SH-SY5Y (cell line): ENCODE measurements around the gene ATP6V1G3.

Experiments
- GATA2 ChIP-seq: IDR thresholded peaks from 2 replicates; pipeline ENCODE4 v1.6.1; 2011; ENCODE audit warnings: mild to moderate bottlenecking, low read depth, low read length
- GATA3 ChIP-seq: IDR thresholded peaks from 2 replicates; pipeline ENCODE4 v1.6.1; 2011; ENCODE audit warnings: low read depth, mild to moderate bottlenecking, low read length, moderate library complexity

ATP6V1G3 gene

DNA sequence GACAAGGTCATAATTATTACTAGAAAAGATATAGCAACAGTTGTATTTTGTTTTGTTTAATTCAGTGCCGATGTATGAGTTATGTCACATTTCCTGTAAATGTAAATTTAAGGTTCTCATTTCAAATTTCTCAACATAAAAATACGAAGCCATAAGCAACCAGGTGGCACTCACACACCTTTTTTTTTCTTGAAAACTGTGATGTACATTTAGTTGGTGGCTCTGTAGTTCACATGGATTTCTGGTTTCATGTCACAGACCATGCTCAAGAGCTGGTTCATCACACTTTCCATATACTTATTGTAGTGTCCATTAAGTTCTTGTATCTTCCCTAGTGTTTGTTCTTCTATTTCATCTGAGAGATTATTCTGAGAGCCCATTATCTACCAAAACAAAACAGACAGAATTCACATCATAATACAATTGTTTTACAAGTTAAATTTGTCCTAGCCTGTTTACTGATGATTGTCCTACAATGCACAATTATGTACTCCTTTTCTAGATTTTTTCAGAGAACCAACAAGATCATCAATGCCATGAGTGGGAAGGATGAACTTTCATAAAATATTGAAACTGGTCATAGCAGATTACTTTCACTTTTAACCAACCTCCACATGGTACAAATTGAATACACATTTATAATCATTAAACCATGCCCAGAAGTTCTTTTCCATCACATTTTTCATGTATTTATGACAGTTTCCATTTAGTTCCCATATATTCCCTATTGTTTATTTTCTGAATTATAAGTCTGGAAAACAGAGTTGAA is 17.1 kb downstream of the ATP6V1G3 start:
- TF ChIP-seq GATA3 (no peak), GATA2 (no peak)

DNA sequence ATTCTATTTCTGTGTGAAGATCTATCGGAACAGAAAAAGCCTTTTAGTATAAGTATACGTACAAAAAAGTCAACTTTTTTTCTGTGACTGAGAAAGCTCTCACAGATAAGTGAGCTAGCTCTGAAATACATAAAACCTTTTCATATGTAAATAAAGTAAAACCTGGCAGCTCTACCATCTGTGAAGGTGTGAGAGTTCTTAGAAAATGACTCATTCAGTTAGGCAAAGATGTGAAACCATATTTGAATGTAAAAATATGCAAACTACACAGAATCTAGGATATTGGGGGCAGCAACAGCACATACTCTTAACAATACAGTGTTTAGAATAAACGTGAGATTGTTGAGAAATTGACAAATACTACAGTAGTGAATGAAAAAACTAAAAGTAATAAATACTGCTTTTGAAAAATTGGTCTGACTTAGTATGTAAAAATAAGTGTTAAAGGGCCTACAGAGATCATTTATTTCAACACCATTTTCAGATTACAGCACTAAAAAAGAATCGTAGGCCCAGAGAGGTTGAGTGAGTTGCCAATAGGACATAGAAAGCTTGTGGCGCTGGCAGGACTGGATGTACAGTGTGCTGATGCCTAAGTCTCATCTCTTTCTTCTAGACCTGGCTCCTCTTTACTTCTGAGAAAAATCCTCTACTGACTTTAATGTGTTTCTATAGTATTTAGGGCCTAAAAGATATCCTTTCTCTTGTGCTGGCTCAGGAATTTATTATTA is 19.8 kb downstream of the ATP6V1G3 start:
- TF ChIP-seq GATA2, result no peak
- no peak for TF ChIP-seq GATA3

DNA sequence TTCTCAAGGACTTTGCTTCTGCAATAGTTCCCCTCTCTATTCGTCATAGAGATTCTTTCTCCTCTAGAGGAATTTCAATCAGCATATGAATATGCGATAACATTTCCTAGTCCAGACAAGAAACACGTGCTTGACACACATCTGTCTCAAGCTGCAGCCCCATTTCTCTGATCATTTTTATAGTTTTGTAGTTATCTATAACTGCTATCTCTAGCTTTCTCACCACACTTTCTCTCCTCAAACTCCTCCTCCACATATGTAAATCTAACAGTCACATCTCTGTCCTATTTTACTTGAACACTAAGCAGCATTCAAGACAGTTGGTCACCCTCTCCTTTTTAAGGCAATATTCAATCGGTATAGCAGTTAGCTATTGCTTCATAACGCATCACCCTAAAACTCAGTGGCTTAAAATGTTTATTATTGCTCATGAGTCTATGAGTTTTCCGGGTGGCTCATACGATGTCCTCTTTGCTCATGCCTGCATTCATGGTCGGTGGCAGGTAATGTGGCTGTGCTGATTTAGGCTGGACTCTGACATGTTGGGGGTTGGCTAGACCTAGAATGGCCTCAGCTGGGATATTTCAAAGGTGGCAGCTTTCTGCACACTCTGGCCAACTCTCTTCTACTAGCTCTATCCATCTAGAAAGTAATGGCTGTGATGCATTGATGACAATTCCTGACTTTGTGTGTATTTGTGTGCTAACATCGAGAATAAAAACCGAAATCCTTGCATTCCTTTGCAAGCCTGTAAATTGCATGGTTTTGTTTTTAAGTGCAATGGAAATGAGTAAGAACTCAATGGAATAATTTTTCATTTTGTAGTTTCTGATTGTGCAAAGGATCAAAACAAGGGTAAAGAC is 20.6 kb downstream of the ATP6V1G3 start:
- TF ChIP-seq GATA3, result no peak
- no peak for TF ChIP-seq GATA2

DNA sequence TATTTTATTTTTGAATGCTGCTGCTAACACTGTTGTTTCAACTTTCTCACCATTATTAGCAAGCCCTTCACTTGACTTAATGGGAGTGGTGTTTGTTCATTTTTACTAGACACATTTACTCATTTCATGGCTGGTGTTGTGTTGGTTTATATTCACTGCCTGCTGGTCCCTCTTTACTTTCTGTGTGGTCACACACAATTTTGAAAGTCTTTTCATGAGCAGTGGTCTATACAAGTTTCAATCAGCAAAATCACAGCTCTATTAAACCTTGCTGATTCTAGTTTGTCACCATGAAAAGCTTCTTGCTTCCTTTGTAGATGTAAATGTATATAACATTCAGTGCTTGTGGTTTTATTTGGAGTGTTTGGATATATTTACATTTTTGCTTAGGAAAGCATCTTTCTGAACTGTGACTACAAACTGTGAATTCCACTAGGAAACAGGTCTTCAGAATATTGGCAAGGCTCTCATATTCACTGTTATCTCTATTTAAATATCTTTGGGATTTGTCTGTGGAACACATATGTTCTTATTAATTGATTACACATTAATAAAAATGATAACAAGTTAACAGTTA is 22.8 kb downstream of the ATP6V1G3 start:
- TF ChIP-seq GATA3, result no peak
- TF ChIP-seq GATA2, result no peak

DNA sequence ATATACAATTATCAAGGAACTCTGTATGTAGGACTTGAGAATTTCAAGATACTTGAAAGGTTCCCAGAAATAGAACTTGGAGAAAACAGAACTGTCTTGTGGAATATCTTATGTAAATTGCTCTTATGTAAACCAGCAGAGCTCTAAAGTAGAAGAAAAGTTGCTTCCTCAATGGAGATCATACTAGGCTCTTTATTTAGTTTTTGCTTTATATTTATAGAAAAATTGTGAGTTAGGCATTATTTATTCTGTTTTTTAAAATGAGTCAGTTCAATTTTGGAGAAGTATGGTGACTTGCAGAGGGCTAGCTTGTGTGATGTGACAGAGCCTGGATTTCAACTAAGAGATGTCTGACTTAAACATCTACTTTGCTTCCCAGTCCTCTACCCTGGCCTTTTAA is 40.4 kb downstream of the ATP6V1G3 start:
- TF ChIP-seq GATA3 (no peak), GATA2 (no peak)

DNA sequence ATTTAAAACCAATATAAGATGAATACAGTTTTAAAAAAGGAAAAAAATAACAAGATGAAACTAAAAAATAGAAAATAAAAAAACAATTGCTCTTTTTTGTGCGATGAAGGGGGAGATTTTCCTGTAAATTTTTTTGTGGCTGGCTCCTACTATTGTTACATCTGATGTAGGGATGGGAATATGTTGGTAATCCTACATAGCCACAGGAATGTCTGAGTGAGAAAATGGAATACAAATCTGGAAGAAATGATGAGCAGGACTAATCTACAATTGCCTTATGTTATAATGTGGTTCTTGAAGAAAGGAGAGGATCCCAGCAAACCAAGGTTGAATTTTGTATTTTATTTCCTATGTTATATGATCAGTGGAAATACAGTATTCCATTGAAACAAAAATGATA is 40.9 kb downstream of the ATP6V1G3 start:
- TF ChIP-seq GATA2, result no peak
- no peak for TF ChIP-seq GATA3

DNA sequence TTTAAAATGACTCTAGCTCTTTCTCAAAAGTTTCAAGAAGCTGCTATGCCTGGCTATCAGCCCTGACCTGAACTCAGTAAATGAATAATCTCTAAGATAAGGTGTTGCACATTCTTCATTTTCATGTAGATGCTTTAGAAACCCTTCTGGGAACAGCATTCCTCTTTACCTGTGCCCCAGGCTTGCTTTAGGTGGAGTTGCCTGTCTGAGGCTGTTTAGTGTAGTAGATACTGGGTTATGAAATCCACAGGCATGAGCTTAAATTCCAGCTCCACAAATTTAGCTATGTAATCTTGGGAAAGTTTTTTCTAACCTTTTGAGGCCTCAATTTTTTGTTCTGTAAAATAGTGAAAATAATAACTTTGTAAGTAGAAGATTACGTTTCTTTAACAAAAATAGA is 41.6 kb downstream of the ATP6V1G3 start:
- TF ChIP-seq GATA2 (no peak), GATA3 (no peak)

DNA sequence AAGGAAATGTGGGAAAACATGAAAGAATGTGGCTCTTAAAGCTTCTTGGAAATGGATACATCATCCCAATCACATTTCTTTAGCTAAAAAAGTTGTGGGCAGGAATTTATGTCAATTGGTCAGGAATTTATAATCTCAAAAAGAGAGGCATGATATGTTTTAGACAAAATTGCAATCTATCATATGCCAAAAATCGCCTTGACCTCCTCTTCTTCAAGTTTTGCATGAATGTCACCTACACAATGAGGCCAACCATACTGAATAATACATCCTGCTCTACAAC is 42.4 kb downstream of the ATP6V1G3 start:
- TF ChIP-seq GATA2, result no peak
- TF ChIP-seq GATA3, result no peak

DNA sequence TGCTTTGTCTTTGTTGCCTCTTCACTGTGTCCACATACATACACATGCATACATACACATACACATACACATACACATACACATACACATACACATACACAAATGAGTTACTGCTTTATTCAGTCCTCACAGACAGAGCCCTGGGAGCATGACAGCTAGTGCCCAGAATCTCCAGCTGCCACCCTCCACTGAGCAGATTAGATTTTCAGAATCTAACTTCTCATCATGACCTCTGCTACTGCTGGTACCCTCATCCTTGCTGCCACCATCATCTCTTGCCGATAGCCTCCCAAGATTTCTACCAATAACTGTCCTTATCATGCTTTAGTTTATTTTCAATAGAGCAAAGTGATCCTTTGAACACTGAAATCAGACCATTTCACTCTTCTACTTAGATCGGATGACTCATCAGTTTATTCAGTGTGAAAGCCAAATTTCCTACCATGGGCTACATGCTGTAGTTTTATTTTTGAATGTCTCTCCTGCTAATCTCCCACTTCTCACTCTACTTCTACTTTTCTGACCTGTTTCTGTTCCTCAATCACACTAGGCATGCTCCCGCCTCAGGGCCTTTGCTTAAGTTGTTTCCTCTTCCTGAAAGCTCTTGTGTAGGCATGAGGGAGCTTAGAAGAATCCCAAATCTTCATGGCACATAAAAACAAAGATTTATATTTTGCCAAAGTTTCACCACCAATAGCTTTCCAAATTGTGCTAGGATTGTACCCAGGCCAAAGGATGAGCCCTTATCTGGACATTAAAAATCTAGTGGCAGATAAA is 43.0 kb downstream of the ATP6V1G3 start:
- TF ChIP-seq GATA3 (no peak), GATA2 (no peak)

DNA sequence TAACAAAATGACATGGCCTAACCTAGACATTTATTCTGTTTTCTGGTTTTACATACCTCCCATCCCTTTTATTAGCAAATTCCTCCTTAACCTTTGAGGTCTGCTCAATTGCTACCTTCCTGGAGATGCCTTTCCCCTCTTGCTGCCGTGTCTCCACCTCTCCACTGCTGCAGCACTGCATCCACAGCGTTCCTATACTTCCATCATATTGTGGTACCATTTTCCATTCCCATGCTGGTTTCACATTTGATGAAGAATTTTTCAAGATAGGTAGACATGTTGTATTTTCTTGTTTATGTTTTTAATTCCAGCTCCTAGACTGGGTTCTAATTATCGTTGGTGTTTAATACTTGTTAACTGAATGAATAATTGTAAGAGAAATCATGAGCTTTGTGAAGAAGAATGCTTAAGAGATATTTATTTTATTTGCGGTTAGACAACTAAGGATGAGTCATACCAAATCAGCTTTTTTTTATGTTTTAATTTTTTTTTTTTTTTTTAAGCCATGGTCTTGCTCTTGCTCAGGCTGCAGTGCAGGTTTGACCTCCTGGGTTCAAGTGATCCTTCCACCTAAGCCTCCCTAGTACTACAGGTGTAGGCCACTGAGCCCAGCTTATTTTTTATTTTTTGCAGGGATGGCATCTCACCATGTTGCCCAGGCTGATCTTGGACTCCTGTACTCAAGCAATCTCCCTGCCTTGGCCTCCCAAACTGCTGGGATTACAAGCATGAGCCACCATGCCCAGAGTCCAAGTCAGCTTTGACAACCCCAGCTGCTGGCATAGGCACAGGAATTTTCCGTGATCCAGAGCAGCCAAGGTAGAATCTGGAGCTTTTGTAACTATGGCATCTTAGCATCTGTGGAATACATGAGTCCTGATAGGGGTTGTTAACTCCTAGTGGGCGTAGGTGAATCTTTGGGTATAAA is 44.0 kb downstream of the ATP6V1G3 start:
- TF ChIP-seq GATA2 (no peak), GATA3 (no peak)

DNA sequence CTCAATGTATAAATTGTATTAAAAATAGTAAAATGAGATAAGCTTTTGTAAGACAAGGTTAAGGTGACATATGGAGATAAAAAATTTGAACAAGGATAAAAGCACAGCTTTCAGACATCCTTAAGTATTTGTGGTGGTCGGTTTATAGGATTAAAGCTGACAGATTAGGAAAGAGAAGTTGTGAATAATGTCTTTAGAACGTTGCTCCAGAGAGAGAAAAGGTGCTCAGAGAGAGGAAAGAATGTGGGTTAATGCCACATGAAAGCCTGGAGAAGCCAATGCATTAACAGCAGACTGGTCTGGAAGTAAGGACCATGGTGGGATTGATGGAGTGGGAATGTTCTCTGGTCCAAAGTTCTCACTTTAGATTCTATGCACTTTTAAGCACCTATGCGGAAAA is 44.8 kb downstream of the ATP6V1G3 start:
- TF ChIP-seq GATA3 (no peak), GATA2 (no peak)

DNA sequence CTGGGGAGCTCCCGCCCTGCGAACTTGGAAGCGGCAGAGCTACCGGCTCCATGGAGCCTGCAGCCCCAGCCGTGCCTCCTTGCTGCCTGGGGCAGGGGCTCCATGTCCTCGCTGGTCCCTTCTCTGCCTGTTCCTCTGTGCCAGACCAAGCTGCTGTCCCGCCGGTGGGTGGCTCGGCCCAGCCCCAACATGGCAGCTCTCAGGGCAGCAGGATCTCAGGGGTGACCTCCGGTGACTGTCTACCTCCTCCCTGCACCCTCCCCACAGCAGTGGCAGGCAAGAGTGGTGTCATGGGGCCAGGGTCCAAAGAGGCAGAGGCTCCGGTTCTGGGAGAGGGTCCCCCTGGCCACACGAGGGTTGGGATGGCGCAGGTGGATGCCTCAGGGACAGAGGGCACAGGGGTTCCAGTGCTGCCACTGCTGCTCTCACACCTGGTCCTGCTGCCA is 45.8 kb downstream of the ATP6V1G3 start:
- TF ChIP-seq GATA3, result no peak
- no peak for TF ChIP-seq GATA2

DNA sequence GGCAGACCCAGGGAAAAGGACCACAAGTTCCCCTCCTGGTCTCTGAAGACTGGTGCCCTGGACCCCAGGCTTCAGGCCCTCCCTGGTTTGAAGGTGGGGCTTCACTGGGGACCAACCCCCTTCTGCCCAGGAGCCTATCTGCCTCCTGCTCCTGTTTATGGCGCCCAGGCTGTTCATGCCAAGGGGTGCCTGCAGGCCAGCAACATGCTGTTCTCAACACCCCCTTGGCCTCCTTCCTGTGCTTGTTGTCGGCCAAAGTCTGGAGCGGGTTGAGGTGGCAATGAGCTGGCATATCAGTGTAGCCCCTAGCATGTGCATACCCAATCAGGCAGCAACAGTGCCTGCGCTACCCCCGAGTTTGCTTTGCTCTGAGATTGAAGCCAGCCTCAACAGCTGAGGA is 46.3 kb downstream of the ATP6V1G3 start:
- no peak for TF ChIP-seq GATA2
- TF ChIP-seq GATA3, result no peak
